Measurements from ENCODE around the gene GIMAP1.

The GIMAP1 gene

DNA sequence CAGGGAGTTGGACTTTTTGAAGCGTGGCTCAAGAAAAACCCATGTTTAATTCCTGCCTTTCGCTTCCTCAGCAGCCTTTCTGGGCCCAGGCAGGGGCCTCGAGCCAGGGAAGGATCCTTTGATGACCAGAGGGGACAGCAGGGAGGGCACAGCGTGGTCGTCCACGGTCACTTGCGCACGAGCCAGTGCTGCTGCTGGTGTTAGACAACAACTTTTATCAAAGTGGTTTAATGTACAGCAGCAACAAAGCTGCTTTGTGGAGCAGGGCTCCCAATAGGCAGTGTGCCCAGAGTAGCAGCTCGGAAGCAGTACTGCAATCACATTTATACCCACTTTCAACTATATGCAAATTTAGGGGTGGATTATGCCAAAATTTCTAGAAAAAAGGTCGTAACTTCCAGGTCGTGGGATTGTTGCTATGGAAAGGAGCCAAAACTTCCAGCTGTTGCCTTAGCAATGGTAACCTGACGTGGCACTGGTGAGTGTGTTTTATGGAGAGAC lies 6.1 kb downstream of the GIMAP1 start:
- no peak for DNase-seq

DNA sequence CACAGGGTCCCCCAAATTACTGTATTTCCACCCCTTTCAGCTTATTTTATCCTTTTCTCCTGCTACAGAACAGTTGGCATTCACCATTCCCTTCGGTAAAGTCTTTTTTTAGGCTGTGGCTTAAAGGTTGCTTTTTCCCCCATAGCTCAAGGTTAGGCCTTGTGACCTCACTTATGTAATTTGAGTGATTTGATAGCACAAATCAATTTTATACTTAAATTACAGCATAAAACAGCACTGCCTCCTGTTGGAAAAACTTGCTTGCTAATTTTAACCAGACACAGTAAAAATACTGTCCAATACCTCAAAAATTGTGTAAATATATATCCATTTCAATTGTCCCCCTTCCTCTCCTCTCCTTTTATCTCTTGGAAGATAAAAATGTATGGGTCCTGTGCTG lies 7.1 kb downstream of the GIMAP1 start:
- no peak for DNase-seq

DNA sequence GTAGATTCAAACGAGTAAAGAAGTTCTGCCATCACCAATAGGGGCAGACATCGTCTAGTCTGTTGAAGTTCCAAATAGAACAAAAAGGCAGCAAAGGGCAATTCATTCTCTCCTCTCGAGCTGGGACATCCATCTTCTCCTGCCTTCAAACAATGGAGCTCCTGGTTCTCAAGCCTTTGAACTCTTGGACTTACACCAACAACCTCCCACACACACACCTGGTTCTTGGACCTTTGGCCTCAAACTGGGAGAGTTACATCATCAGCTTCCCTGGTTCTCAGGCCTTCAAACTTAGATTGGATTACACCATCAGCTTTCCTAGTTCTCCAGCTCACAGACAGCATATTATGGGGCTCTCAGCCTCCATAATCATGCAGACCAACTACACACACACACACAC lies 11.0 kb downstream of the GIMAP1 start:
- DNase-seq: no peak

DNA sequence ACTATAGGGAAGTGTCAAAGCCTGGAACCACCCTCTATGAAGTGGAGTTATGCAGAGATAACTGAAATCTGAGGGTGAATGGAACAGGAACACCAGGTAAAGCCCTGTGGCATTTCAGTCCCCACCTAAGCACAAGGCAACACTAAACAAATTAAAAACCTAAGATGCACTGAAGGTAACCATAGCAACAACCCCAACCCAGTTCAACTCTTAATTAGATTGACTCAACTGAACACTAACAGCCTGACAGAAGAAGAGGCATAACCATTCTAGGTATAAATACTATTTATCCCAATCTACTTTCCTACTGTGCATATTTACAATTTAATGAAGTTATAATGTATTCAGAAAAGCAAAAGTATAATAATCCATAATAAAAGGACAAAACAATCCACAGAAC lies 11.6 kb downstream of the GIMAP1 start:
- no peak for DNase-seq

DNA sequence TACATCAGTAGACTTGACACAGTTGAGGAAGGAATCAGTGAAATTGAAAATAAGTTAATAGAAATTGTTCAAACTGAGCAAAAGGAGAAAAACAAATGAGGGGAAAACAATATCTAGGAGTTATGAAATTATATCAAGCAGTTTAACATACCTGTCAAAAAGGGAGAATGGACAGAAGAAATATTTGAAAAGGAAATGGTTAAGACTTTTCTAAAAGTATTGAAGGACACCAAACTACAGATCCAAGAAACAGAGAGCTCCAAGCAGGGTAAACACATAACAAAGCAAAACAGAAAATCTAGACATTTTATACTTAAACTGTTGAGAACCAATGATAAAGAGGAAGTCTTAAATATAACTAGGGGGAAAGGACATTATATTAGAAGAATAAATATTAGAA lies 12.2 kb downstream of the GIMAP1 start:
- no peak for DNase-seq

DNA sequence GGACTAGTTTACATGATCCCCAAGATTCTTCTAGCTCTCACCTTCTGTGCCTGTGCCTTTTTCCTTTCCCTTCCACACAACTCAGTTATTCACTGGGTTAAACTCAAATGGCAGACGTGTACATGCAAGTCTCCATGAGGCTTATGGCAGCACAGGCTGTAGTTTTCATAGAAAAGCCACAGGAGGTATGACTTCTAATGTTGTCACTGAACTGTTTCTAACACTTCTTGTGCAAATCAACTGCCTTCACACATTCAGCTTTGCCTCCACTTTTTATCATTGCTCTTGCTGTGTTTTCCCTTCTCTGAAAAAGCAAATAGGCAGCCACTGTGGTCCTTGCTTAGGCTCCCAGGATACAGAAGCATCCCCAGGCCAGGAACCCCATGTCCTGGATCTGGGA lies 15.5 kb downstream of the GIMAP1 start:
- DNase-seq: no peak

DNA sequence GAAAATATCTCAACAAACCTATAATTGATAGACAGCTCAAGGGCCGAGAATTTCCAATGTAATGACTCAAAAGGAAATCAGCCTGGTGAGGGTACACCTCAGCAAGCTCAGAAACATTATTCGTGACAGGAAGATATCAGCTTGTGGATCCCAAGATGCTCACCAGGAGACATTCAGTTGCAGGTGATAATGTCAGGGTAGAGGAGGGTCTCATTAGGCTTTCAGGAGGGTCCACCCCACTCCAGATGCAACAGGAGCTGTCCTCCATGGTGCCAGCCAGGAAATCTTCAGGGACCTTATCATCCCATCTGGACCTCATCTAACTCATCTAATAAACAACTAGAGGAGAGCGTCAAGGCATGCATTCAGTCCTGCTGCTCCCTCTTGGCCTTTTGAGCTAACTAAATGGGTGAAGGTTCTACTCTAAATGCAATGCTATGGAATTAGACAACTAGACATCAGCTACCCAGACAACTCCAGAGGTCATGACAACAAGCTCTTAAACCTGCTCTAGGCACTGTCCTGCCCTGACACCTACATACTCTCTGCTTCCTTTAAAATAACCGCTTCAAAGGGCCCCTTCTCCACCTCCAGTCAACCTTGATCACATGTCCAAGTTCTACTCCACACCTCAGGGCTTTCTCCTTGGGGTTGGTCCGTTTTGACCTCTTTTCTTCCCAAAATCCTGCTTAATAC lies 16.5 kb downstream of the GIMAP1 start:
- DNase-seq: no peak

DNA sequence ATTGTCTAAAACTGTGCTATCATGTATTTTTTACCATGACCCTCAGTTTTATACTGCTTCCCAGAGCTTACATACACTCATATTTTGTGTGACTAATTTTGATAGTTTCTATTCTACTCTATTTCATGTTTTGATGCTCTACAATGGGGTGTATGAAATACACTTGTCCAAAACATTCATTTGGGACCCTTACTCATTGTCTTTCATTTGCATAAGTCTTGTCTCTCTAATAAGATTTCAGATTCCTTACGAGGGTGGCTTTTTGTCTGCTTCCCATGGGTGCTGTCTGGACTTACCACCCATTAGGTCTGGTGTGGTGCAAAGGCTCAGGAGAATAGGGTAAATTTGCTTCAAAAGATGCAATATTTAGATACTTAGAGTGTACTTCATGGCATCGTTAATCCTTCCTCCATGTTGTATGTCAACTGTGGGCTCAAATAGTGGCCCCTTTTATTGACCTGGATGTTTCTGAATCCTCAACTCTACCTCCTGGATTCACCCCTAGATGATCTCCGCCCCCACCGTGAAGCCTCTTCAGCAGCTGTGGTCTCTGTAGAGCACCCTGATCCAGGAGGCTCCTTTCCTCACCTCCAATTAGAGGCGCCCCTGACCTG lies 17.2 kb downstream of the GIMAP1 start:
- DNase-seq: no peak

DNA sequence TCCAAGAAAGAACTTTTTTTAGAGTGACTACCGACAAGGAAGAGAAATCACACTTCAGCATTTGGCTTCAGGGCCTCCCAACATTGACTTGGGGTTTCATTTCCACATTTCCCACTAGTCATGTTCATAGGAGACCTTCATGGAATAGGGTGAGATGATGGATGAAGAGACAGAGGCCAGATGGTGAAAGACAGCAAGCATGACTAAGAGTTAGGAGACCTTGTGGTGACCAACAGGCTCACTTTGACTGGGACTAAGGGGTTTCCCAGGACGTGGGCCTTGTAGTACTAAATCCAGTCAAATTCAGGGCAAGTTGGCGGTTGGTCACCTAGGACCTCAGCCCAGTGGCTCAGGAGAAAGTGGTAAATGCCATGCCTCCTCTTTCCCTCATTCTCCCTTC lies 17.8 kb downstream of the GIMAP1 start:
- DNase-seq: no peak

DNA sequence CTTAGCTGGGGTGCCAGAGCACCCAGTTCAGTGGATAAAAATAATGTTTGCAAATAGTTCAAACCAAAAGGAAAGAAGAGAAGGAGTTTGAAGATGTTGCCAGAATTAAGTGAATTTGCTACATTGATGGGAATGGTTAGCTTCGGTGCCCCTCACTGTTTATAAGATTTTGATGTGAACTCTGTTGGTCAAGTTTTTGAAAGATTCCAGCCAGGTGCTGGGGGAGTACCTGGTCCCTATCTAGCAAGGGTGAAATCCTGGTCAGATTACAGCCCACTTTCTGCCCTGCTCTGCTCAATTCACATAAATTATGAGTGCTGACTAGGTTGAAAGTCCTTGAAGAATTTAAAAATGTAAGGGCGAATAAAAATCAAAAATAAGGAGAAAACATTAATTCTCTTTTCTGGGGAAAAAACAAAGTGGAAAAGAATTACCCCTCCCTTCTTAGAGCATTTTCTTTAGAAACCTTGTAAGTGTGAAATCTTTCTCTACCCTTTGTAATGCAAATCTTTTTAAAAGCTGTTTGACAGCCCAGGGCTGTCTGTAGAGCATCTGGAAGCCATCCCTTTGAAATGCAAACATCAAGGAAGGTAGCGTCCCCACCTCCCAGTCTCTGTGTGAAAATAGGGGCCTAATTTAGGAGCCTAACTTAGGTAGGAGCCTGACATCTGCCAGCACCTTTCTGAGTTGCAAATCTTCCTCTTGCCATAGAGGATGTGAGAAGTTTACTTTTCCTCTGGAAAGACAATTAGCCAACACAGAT lies 19.4 kb downstream of the GIMAP1 start:
- no peak for DNase-seq

DNA sequence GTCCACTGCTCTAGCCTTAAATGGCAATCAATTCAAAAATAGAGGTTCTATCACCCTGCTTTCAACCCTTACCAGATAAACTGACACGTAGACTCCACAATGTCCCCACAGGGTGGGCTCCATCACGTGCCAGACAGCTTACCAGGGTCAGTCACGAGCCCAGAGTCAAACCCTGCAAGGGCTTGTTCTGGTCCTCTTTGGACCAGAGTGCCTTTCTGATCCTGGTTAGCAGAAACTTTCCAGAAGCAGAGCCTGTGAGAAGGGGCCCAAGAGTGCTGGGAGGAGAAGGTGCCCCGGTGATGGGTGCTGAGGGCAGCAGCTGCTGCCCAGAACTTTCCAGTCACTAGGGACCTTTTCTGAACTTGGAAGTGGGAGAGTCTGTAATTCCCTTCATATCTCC lies 20.5 kb downstream of the GIMAP1 start:
- DNase-seq: no peak

DNA sequence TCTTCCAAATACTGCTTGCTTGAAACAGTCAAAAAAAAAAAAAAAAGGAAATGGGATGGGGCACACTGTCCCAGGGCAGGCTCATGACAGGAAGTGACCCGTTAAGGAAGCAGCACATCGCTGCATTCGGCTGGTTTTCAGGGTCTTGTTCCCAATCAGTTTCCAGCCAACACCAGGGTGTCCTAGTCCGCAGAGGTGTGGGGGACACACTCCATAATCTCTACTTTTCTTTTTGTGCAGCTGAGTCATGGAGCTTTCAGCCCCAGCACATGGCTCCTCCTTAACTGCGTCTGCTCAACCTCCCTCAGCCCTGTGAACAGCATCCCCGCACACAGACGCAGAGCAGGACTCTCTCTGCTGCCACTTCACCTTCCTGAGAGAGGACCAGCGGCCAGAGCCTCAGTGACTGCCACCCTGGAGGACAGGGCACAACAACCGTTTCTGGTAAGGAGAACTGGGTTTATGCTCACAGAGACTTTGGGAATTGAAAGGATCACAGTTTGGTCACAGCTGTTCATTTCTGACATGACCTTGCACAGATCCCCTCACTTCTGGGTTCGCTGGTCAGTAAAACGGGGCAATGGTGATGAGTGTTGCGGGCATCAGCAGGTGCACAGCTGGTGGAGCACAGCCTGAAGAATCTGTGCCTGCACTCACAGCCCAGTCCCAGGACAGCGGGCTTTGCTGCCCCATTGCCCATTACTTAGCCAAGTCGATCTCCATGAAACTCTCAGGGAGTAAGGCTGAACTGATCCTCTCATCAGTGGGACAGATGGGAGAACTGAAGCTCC lies 21.0 kb downstream of the GIMAP1 start, which contains the start of gene GIMAP5:
Gene GIMAP5 (plus strand): TSS at position 154 of the 791 bp plus-strand sequence. CDS start 3,467 bp downstream, outside the sequence.
- peak; percentile 57 for DNase-seq

DNA sequence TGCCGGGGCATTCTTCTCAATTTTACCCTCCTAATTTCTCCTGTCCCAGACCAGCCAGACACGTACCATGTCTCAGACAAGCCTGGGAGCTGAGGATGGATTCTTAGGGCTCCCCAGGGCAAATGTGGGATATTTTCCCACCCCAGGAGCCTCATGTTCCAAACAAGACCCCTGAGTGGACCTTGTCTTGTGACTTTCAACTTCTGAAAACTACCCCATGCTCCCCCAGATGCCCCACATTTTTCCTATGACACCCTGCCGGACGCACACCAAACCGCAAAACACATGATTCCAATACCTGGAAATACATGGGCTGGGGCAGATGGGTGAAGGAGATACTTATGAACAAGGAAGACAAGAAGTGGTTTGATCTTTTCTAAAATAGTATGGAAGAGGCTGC lies 21.7 kb downstream of the GIMAP1 start:
- DNase-seq: no peak

DNA sequence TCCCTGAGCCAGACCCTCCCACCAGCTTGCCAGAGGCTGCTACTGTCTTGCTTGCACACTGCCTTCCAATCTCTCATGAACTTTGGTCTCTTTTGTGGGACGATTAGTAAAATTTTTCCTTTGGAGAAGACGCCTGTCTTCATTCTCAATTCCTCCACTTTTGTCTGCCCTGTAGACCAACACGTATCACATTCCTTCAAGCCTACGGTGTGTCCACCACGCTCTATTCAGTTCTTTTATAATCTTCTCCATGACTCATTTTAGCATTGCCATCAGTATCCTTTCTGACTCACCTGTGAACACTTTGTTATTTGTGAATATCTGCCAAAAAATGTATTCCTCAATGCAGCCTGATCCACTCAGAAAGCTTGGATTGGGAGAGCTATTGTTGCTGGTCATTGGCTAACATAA lies 22.2 kb downstream of the GIMAP1 start:
- DNase-seq: no peak

DNA sequence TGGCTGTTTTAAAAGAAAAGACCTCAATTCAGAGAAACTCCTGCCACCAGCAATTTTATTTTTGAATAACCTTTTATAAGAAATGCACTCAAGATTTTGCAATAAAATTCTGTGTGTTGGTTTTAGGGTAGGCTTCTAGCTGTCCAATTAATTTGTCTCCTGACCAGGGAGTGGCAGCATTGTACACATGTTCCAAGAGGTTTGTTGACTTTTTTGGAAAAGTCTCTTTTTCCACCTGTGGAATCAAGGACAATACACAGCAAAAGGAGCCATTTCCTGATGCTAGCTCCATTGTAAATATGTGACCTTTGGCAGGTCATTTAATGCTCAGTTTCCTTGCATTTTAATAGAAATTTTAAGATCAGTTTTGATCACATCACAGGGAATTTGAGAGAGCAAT lies 22.6 kb downstream of the GIMAP1 start:
- no peak for DNase-seq

DNA sequence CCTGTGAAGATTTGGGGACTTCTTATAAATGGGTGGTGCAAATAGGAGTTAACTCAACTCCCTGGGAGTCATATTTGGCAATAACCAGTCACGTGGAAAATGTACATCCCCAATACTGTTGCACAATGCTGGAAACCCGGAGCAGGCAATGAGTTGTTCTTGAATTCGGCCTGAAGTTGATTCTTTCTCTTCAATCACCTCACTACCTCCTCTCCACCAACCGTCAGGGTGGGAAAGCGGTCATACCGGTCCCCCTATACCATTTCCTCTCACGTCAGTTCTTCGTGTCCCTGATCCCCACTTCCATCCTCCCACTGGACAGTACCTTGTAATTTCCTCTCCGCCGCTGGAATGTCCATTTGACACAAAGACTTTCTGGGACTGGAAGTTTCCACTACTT lies 23.6 kb downstream of the GIMAP1 start:
- DNase-seq: no peak

DNA sequence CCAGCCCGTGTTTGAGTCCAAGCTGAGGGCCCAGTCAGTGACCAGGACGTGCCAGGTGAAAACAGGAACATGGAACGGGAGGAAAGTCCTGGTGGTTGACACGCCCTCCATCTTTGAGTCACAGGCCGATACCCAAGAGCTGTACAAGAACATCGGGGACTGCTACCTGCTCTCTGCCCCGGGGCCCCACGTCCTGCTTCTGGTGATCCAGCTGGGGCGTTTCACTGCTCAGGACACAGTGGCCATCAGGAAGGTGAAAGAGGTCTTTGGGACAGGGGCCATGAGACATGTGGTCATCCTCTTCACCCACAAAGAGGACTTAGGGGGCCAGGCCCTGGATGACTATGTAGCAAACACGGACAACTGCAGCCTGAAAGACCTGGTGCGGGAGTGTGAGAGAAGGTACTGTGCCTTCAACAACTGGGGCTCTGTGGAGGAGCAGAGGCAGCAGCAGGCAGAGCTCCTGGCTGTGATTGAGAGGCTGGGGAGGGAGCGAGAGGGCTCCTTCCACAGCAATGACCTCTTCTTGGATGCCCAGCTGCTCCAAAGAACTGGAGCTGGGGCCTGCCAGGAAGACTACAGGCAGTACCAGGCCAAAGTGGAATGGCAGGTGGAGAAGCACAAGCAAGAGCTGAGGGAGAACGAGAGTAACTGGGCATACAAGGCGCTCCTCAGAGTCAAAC lies 26.0 kb downstream of the GIMAP1 start:
- no peak for DNase-seq

DNA sequence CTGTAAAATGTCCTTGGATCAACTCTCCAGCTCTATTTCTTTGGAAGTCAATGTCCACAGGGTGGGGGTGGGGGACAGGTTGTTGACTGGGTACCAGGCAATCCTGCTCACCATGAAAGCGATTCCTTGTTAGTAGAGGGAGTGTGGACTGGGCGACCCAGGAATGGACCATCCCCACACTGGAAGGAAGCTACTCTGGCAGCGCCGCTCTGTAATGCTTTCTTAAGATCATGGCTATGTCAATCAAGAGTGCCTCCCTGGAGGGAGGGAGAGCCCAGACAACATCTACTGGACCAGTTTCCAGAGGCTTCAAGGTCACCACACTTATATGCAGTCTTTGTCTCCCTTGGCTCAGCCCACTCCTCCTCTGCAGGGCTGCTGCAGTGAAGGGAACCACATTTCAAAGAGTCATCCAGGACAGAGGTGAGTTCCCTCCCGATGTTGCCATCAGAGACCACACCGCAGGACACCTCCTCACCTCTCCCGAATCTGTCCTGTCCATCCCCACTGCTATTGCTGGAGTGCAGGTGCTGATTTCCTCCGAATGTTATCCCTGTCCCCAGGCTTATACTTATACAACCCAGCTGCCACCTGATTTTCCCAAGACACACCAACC lies 27.7 kb downstream of the GIMAP1 start:
- no peak for DNase-seq

DNA sequence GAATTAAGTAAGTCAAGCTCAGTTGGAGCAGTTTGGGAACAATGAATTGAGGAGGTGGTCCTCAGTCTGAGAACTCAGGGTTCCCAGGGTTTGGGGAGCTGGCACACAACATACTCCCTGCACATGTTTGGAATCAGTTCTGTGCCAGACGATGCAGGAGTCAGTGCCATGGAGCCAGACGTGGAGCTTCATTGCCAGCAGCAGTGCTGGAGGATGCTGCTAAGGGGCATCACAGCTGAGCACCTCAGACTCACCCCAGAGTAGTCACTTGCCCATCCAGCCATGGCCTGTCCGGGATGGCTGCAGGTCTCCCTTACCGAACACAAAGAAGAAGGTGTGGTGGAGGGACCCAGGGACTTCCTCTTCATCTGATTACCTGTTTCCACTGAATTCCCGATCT lies 28.7 kb downstream of the GIMAP1 start:
- no peak for DNase-seq

DNA sequence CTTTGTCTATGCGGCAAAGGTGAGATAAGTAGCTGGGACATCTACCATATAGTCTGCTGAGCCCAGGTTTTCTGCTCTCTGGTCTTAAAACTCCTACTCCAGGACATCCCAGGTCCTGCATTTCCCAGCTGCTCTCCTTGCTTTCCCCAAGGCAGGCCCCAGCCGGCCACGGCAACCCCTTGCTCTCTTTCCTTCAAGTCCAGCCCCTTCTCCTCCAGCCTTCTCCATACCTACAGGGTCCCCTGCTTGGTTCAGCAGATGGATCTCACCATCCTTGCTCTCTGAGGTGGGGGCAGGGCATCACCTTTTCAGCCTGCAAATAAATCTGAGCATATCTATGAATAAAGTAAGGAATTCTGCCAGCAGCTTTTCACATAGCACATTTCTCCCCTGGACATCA lies 29.5 kb downstream of the GIMAP1 start:
- no peak for DNase-seq

DNA sequence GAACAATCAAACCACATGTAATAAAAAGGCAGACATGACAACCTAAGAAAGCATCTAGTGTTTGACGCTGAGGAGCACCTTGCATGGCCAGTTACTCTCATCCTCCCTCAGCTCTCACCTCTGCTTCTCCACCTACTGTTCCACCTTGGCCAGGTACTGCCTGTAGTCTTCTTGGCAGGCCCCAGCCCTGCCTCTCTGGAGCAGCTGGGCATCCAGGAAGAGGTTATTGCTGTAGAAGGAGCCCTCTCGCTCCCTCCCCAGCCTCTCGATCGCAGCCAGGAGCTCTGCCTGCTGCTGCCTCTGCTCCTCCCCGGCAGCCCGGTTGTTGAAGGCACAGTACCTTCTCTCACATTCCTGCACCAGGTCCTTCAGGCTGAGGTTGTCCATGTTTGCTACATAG lies 30.5 kb downstream of the GIMAP1 start:
- no peak for DNase-seq

DNA sequence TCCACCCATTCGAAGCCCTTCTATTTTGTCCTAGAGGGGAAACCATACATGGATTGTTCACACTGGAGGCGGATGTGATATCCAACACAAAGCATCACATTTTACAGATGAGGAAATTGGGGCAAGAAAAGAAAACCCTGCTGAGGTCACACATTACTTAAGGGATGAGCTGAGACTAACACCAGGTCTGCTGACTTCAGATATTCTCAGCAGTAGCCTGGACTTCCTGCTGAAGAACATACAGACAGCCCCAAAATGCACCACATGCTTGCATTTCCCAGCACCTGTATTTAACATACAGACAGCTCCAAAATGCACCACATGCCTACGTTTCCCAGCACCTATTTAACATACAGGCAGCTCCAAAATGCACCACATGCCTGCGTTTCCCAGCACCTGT lies 32.0 kb downstream of the GIMAP1 start:
- no peak for DNase-seq

Data from activated effector memory CD4-positive, alpha-beta T cell treated with Interleukin-2 at 50 U/mL for 16 hours (primary cell).